Fibroblast of lung (primary cell): ENCODE results near the gene SLC38A10. TPM values are rescaled to one million over a fixed set of nuclear protein-coding genes. Genes with fewer than 3 reads are reported as not detected.

ENCODE experiments used
- DNase-seq, 2 donors: peaks; one replicate each; pipeline versions ENCODE4 v3.0.0 to v3.0.0-alpha.2; 2010; ENCODE audit warnings: low read depth in 2 of 2
- H2AFZ ChIP-seq: 2 replicates; pipeline ENCODE4 v1.5.1; 2012; ENCODE audit warnings: low read length, control low read depth, inconsistent platforms
- H3K27ac ChIP-seq: 2 replicates; pipeline ENCODE4 v1.5.1; 2011; ENCODE audit warnings: low read length, control low read depth; ENCODE audit not compliant: insufficient read depth
- H3K27me3 ChIP-seq: 2 replicates; pipeline ENCODE4 v1.5.1; 2011; ENCODE audit warnings: mild to moderate bottlenecking, low read length; ENCODE audit not compliant: control insufficient read depth, insufficient read depth
- H3K36me3 ChIP-seq: 2 replicates; pipeline ENCODE4 v1.5.1; 2011; ENCODE audit warnings: low read length; ENCODE audit not compliant: control insufficient read depth, insufficient read depth
- H3K4me1 ChIP-seq: 2 replicates; pipeline ENCODE4 v1.5.1; 2011; ENCODE audit warnings: low read length; ENCODE audit not compliant: control insufficient read depth, insufficient read depth; ENCODE audit errors: extremely low read depth
- H3K4me2 ChIP-seq: 2 replicates; pipeline ENCODE4 v1.5.1; 2011; ENCODE audit warnings: low read length, control low read depth; ENCODE audit not compliant: insufficient read depth; ENCODE audit errors: extremely low read depth
- H3K4me3 ChIP-seq, 4 experiments: fragments of 200-600 bp in 1 of 4; sonication (generic) in 1 of 4; replicated peaks in 1 of 4; 2 replicates each; pipeline ENCODE4 v1.5.1; 2011 to 2016; ENCODE audit warnings: low read length in 4 of 4, low read depth in 3 of 4, mild to moderate bottlenecking in 3 of 4, control low read depth in 2 of 4, inconsistent platforms in 1 of 4, mixed read lengths in 1 of 4; ENCODE audit not compliant: insufficient read depth in 1 of 4; ENCODE audit errors: control extremely low read depth in 1 of 4
- H3K79me2 ChIP-seq: 2 replicates; pipeline ENCODE4 v1.5.1; 2012; ENCODE audit warnings: mild to moderate bottlenecking, low read length, inconsistent platforms; ENCODE audit not compliant: control insufficient read depth, insufficient read depth
- H3K9ac ChIP-seq: 2 replicates; pipeline ENCODE4 v1.5.1; 2011; ENCODE audit warnings: mild to moderate bottlenecking, low read length, control low read depth; ENCODE audit not compliant: insufficient read depth
- H3K9me3 ChIP-seq: 2 replicates; pipeline ENCODE4 v1.5.1; 2012; ENCODE audit warnings: low read depth, low read length; ENCODE audit not compliant: control insufficient read depth, insufficient read depth
- H4K20me1 ChIP-seq: 2 replicates; pipeline ENCODE4 v1.5.1; 2011; ENCODE audit warnings: low read length; ENCODE audit not compliant: control insufficient read depth, insufficient read depth; ENCODE audit errors: extremely low read depth
- CTCF ChIP-seq, 2 donors: IDR thresholded peaks in 1 of 2; conservative IDR thresholded peaks in 1 of 2; 1 replicate in 1 of 2; 2 replicates in 1 of 2; pipeline ENCODE4 v1.5.1; 2011 to 2012; ENCODE audit warnings: low read length in 2 of 2, control low read depth in 1 of 2, inconsistent platforms in 1 of 2, low read depth in 1 of 2, mild to moderate bottlenecking in 1 of 2
- EZH2 ChIP-seq: IDR thresholded peaks from 2 replicates; pipeline ENCODE4 v1.5.1; 2012; ENCODE audit warnings: low read length, control low read depth, mild to moderate bottlenecking; ENCODE audit errors: missing control alignments
- polyA plus RNA-seq, 2 donors: library from polyadenylated mRNA; depleted of rRNA in 1 of 2; stranded (reverse) in 1 of 2; unstranded in 1 of 2; fragments of >200 nt; gene quantifications; 2 replicates each; pipeline ENCODE4 v1.2.1, GENCODE V29; 2011 to 2012; ENCODE audit warnings: missing spikeins in 1 of 2
- total RNA-seq: library from RNA; depleted of rRNA; stranded (reverse); fragments of >200 nt; gene quantifications from 2 replicates; pipeline ENCODE4 v1.2.1, GENCODE V29; 2014

SLC38A10 gene
- total and polyA plus RNA-seq, 2 donors (not counting 1 experiment from before 2014, with no cell fraction given) = 23.6 to 53.2 TPM

GRCh38 chr17:81222620-81222905, 72.5 kb downstream of the SLC38A10 start:
- DNase-seq = no peak

GRCh38 chr17:81221842-81222619, 73.1 kb downstream of the SLC38A10 start:
- no peaks in the 10 kb centered on the region for H4K20me1 ChIP-seq
- H3K9ac ChIP-seq = peak overlapping the region; percentile 57
- H3K36me3 ChIP-seq = no peaks in the 10 kb centered on the region
- no peak overlapping the region for H2AFZ ChIP-seq
- H3K4me3 ChIP-seq = peak overlapping the region; percentile 60 to 79 (median 72)
- H3K4me1 ChIP-seq = peaks cover 4% of the 10 kb centered on the region
- no peaks in the 10 kb centered on the region for H3K27me3 ChIP-seq
- TF ChIP-seq EZH2 (no peak), CTCF (conservative IDR thresholded peaks at IDR 0.05 in 1 of 2, IDR thresholded peaks at IDR 0.05 in 1 of 2; ENCODE audit: low read depth in 1 of 2, low read length in 2 of 2) (no peak)
- no peaks in the 10 kb centered on the region for H3K79me2 ChIP-seq
- peak overlapping the region; percentile 39 for H3K27ac ChIP-seq
- peak overlapping the region; percentile 96 for H3K4me2 ChIP-seq
- no peaks in the 10 kb centered on the region for H3K9me3 ChIP-seq
- no peak for DNase-seq

More at GRCh38 chr17:81222620-81222905, 72.5 kb downstream of the SLC38A10 start:
- Histone ChIP-seq H3K27me3 (no peaks in the 10 kb centered on the region), H3K4me2 (peak overlapping the region; percentile 96), H4K20me1 (no peaks in the 10 kb centered on the region), H3K36me3 (no peaks in the 10 kb centered on the region), H3K79me2 (no peaks in the 10 kb centered on the region), H2AFZ (no peak overlapping the region), H3K4me1 (peaks cover 4% of the 10 kb centered on the region), H3K4me3 (peak overlapping the region; percentile 60 to 79 (median 72)), H3K27ac (peak overlapping the region; percentile 39), H3K9me3 (no peaks in the 10 kb centered on the region), H3K9ac (peak overlapping the region; percentile 57)
- TF ChIP-seq CTCF (conservative IDR thresholded peaks at IDR 0.05 in 1 of 2, IDR thresholded peaks at IDR 0.05 in 1 of 2; ENCODE audit: low read depth in 1 of 2, low read length in 2 of 2) (no peak), EZH2 (no peak)

- Histone ChIP-seq H3K79me2 (no peaks in the 10 kb centered on the region), H4K20me1 (no peaks in the 10 kb centered on the region), H3K9me3 (no peaks in the 10 kb centered on the region), H3K4me3 (peak overlapping the region in 1 of 4 experiments; percentile 79), H3K9ac (no peak overlapping the region), H3K27me3 (no peaks in the 10 kb centered on the region), H3K36me3 (no peaks in the 10 kb centered on the region), H3K4me2 (peak overlapping the region; percentile 96), H3K27ac (no peak overlapping the region), H2AFZ (no peak overlapping the region), H3K4me1 (peaks cover 4% of the 10 kb centered on the region)
- no peak for DNase-seq
- TF ChIP-seq CTCF (conservative IDR thresholded peaks at IDR 0.05 in 1 of 2, IDR thresholded peaks at IDR 0.05 in 1 of 2; ENCODE audit: low read depth in 1 of 2, low read length in 2 of 2) = no peak
- no peak for TF ChIP-seq EZH2
Measured at GRCh38 chr17:81221371-81221841, 73.7 kb downstream of the SLC38A10 start.
